ENCODE results near the gene SKAP1. TPM values are rescaled to one million over a fixed set of nuclear protein-coding genes. Genes with fewer than 3 reads are reported as not detected.

The SKAP1 gene
- total and polyA plus RNA-seq, 8 donors = 2.4 to 4.4 (median 3.2) TPM; not detected in 2

DNA sequence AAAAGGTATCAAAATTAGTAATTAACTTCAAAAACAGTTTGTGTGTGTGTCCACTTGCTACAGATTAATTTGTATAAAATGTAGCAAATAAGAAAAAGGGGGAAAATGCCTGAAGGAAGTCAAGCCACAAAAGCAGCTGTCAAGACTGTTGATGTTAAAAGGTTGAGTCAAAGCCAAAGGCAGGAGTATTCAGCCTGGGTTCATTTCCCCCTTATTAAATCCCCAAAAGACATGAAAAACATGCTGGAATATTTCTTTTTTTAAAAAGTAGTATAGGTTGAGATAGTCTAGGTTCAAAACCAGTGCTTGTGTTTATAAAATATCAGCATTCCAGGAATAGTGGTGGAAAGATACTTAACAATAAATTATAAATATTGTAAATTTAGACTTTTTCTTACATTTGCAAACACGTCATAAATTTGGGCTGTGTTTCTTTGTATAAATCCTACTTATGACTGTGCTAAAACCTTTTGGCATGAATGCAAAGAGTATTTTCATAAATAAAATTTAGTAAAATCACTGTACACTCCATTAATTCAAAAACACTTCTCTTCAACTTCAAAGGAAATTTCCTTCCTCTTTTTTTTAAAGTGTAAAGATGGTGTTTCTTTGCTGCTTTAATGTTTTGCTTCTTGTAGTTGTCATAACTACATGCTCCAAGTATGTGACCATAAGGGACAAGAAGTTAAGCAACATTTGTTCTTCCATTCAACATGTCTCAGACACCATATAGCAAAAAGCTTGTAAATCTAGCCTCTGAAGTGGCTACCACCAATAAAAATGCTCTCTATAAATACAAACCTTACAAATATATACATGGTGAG, 72.0 kb downstream of the SKAP1 start:
- Histone ChIP-seq H3K9me3 (no peaks in the 10 kb centered on the region), H3K27me3 (peaks cover 0 to 31% (median 8%) of the 10 kb centered on the region in 3 donors), H3K4me1 (no peaks in the 10 kb centered on the region), H3K36me3 (no peaks in the 10 kb centered on the region), H3K4me3 (no peak overlapping the region), H3K27ac (no peak overlapping the region)
- DNase-seq = peak in 1 of 2 donors; percentile 13
- TF ChIP-seq POLR2AphosphoS5 (IDR thresholded peaks at IDR 0.05) = no peak
- TF ChIP-seq EP300 (IDR thresholded peaks at IDR 0.05) = no peak
- TF ChIP-seq, protein P1, sequence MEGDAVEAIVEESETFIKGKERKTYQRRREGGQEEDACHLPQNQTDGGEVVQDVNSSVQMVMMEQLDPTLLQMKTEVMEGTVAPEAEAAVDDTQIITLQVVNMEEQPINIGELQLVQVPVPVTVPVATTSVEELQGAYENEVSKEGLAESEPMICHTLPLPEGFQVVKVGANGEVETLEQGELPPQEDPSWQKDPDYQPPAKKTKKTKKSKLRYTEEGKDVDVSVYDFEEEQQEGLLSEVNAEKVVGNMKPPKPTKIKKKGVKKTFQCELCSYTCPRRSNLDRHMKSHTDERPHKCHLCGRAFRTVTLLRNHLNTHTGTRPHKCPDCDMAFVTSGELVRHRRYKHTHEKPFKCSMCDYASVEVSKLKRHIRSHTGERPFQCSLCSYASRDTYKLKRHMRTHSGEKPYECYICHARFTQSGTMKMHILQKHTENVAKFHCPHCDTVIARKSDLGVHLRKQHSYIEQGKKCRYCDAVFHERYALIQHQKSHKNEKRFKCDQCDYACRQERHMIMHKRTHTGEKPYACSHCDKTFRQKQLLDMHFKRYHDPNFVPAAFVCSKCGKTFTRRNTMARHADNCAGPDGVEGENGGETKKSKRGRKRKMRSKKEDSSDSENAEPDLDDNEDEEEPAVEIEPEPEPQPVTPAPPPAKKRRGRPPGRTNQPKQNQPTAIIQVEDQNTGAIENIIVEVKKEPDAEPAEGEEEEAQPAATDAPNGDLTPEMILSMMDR (IDR thresholded peaks at IDR 0.05) = no peak
- no peak for TF ChIP-seq POLR2A (IDR thresholded peaks at IDR 0.05)
- 57 to 74% (median 60%) methylated on average over 1 of the region's 1 CpG for WGBS, 5 donors
- intact Hi-C loops (cut with DNase I; ENCODE audit: low total_unique reads) = no loop called here

DNA sequence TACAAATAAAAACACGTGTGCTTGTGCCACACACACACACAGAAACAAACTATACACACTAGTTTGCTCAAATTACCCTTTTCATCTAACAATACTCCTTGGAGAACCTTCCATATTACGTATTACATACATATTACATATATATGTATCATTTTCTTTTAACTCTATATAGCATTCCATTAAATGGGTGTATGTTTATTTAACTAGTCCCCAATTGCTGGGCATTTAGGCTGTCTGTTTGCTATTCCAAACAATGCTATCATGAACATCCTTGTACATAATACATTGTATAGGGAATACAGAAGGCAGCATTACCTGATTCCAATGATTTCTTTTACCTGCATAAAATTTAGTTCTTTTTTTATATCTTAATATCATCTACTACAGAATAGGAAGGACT, 73.1 kb downstream of the SKAP1 start:
- Histone ChIP-seq H3K36me3 (no peaks in the 10 kb centered on the region), H3K4me3 (no peak overlapping the region), H3K27me3 (peaks cover 0 to 31% (median 8%) of the 10 kb centered on the region in 3 donors), H3K9me3 (no peaks in the 10 kb centered on the region), H3K27ac (no peak overlapping the region), H3K4me1 (peaks cover 0 to 4% (median 0%) of the 10 kb centered on the region in 4 donors)
- 70 to 84% (median 77%) methylated on average over 2 of the region's 2 CpGs for WGBS, 5 donors
- DNase-seq = no peak
- intact Hi-C loops (cut with DNase I; ENCODE audit: low total_unique reads) = no loop called here
- no peak for TF ChIP-seq POLR2AphosphoS5 (IDR thresholded peaks at IDR 0.05)
- TF ChIP-seq EP300 (IDR thresholded peaks at IDR 0.05) = no peak
- TF ChIP-seq, protein P1 (IDR thresholded peaks at IDR 0.05) = no peak
- TF ChIP-seq POLR2A (IDR thresholded peaks at IDR 0.05) = no peak

DNA sequence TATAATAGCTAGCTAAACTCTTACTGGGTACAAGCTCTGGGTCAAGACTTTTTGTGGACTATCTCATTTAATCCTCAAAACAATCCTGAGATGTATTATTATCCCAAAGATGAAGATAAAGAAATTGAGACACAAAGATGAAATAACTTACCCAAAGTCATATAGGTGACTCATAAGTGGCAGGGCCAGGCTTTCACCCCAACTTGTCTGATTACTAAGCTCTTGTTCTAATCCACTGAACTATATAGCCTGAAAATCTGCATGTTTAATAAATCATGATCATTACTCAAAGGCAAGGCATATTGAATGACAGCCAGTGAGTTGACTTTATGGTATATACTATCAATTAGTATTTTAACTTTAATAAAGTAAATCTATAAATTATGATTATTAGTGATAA, 77.4 kb downstream of the SKAP1 start:
- Histone ChIP-seq H3K27me3 (peaks cover 0 to 40% (median 12%) of the 10 kb centered on the region in 3 donors), H3K27ac (no peak overlapping the region), H3K4me1 (peaks cover 0 to 4% (median 0%) of the 10 kb centered on the region in 4 donors), H3K4me3 (no peak overlapping the region), H3K36me3 (no peaks in the 10 kb centered on the region), H3K9me3 (no peaks in the 10 kb centered on the region)
- TF ChIP-seq EP300 (IDR thresholded peaks at IDR 0.05) (no peak), POLR2A (IDR thresholded peaks at IDR 0.05) (no peak), POLR2AphosphoS5 (IDR thresholded peaks at IDR 0.05) (no peak)
- TF ChIP-seq, protein P1 (IDR thresholded peaks at IDR 0.05) = no peak
- intact Hi-C loops (cut with DNase I; ENCODE audit: low total_unique reads) = no loop called here
- DNase-seq = no peak

DNA sequence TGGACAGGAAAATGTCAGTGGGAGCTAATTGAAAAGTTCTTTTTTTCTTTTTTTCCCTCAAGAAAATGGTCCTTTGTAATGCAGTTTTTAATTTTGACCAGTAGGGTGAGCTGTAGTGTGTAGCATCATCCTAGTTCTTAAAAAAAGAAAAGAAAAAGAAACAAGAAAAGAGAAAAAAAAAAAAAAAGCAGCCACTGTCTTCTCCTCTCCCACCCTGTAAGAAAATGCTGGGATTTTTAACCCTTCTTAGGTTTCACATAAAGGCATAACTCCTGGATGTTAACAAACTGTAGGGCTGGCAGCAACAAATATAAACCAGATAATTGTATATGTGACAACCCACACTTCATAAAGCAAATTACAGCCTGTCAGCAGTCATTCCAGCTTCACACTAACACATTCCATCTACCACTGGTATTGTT, 78.1 kb downstream of the SKAP1 start:
- Histone ChIP-seq H3K4me3 (no peak overlapping the region), H3K27ac (no peak overlapping the region), H3K4me1 (peaks cover 0 to 4% (median 0%) of the 10 kb centered on the region in 4 donors), H3K9me3 (no peaks in the 10 kb centered on the region), H3K27me3 (peaks cover 0 to 34% (median 7%) of the 10 kb centered on the region in 3 donors), H3K36me3 (no peaks in the 10 kb centered on the region)
- TF ChIP-seq, protein P1 (IDR thresholded peaks at IDR 0.05) = peak in 5 of 7 experiments; percentile 36 to 71 (median 50)
- no peak for TF ChIP-seq POLR2A (IDR thresholded peaks at IDR 0.05)
- peak in 1 of 2 donors; percentile 57 for DNase-seq
- intact Hi-C loops (cut with DNase I; ENCODE audit: low total_unique reads) = no loop called here

Measured in stomach (tissue), 9 donors.